HEK293T (cell line): ENCODE data around the gene LRRK1.

Source experiments
- ARNT ChIP-seq: fragments of 450-650 bp; IDR thresholded peaks from 2 replicates; pipeline ENCODE4 v1.6.1; 2017; ENCODE audit warnings: mild to moderate bottlenecking
- CTBP1 ChIP-seq: fragments of 450-650 bp; IDR thresholded peaks from 2 replicates; pipeline ENCODE4 v1.6.1; 2016; ENCODE audit warnings: borderline replicate concordance
- FOXA1 ChIP-seq: fragments of 450-650 bp; IDR thresholded peaks from 2 replicates; pipeline ENCODE4 v1.6.1; 2016; ENCODE audit warnings: mild to moderate bottlenecking
- FOXM1 ChIP-seq: fragments of 450-650 bp; IDR thresholded peaks from 2 replicates; pipeline ENCODE4 v1.6.1; 2017; ENCODE audit warnings: mild to moderate bottlenecking, borderline replicate concordance
- HDGF ChIP-seq: fragments of 450-650 bp; IDR thresholded peaks from 2 replicates; pipeline ENCODE4 v1.6.1; 2017; ENCODE audit warnings: antibody characterized with exemption, borderline replicate concordance
- L3MBTL2 ChIP-seq: fragments of 450-650 bp; conservative IDR thresholded peaks from 2 replicates; pipeline ENCODE4 v1.6.1; 2016; ENCODE audit warnings: mild to moderate bottlenecking
- LEF1 ChIP-seq: fragments of 450-650 bp; IDR thresholded peaks from 2 replicates; pipeline ENCODE4 v1.6.1; 2017; ENCODE audit warnings: mild to moderate bottlenecking, borderline replicate concordance
- PKNOX1 ChIP-seq: fragments of 450-650 bp; IDR thresholded peaks from 2 replicates; pipeline ENCODE4 v1.6.1; 2016
- SP1 ChIP-seq: fragments of 450-650 bp; IDR thresholded peaks from 2 replicates; pipeline ENCODE4 v1.6.1; 2017
- SUZ12 ChIP-seq: fragments of 450-650 bp; IDR thresholded peaks from 2 replicates; pipeline ENCODE4 v1.6.1; 2016; ENCODE audit warnings: mild to moderate bottlenecking
- TARDBP ChIP-seq: fragments of 450-650 bp; IDR thresholded peaks from 2 replicates; pipeline ENCODE4 v1.6.1; 2016
- ZNF384 ChIP-seq: fragments of 450-650 bp; IDR thresholded peaks from 2 replicates; pipeline ENCODE4 v1.6.1; 2016

GRCh38 chr15:101054116-101054515, 135.0 kb downstream of the LRRK1 start:
- no peak for TF ChIP-seq FOXM1
- no peak for TF ChIP-seq PKNOX1
- no peak for TF ChIP-seq LEF1
- TF ChIP-seq L3MBTL2, result no peak
- TF ChIP-seq CTBP1, result no peak
- TF ChIP-seq ARNT, result no peak
- TF ChIP-seq SUZ12, result no peak
- no peak for TF ChIP-seq FOXA1
- TF ChIP-seq TARDBP, result no peak
- TF ChIP-seq ZNF384, result no peak
- no peak for TF ChIP-seq HDGF
- no peak for TF ChIP-seq SP1
